HuH-7.5 (cell line): ENCODE results near the gene PEX6.

ENCODE experiments used
- DNase-seq: peaks from one replicate; pipeline ENCODE4 v3.0.0; 2011; ENCODE audit warnings: low spot score

The PEX6 gene

DNA sequence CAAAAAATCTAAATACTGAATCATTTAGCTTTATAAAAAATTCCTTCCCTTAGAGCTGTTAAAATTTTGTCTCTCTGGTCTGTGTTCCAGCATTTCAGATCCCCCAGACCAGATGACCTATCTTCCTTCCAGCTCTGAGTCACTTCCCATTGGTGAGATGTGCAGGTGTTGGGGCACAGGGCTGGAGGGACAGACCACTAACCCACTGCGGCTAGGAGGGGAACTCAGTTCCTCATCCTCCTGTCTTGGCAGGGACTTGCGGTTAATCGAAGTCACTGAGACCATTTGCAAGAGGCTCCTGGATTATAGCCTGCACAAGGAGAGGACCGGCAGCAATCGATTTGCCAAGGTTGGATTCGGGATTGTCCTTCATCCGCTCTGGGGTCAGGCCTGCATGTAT, 43.7 kb downstream of the PEX6 start:
- DNase-seq: no peak

DNA sequence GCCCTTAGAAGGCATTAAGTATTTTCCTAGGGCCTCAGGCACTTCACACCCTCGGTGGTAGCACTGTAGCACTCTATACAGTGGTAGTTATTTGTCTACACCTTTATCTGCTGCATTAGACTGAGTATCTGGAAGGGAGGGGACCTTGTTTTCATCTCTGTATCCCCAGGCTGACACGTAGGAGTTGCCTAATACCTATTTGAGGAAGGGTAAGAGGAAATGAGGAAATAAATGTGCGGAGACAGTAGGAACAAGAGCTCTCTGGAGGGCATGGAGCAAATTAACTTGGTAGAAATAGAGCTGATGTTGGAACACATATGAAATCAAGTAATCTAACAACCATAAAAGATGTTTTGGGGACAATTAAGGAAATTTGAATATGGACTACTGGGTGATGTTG, 45.8 kb downstream of the PEX6 start:
- no peak for DNase-seq

GRCh38 chr6:42932412-42932811, 46.6 kb downstream of the PEX6 start:
- DNase-seq: no peak

- no peak for DNase-seq
Measured at GRCh38 chr6:42929821-42930360, 49.1 kb downstream of the PEX6 start.

GRCh38 chr6:42928986-42929820, 49.8 kb downstream of the PEX6 start, which contains the start of gene CNPY3:
CNPY3 (plus strand) TSS chr6:42929480; CDS start chr6:42929571, 91 bp downstream.
- peak; percentile 82 for DNase-seq

GRCh38 chr6:42925248-42925857, 53.6 kb downstream of the PEX6 start:
- no peak for DNase-seq

DNA sequence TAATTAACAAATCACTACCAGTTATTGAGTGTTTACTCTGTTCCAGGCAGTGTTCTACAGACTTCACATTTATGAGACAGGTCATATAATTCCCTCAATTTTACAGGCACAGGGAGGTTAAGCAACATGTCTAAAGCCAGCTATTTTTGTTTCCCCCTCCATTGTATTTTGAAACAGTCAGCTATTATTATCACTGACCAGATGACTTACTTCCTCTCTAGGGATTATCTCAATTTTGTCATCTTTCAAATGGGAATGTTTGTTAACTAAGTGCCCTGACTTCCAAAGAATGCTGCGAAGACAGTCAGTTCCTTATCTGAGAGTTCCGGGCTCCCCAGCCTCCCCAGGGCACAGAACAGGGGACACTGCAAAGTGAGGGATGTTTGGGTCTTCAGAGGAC, 55.3 kb downstream of the PEX6 start:
- no peak for DNase-seq

GRCh38 chr6:42921801-42922200, 57.2 kb downstream of the PEX6 start:
- no peak for DNase-seq

DNA sequence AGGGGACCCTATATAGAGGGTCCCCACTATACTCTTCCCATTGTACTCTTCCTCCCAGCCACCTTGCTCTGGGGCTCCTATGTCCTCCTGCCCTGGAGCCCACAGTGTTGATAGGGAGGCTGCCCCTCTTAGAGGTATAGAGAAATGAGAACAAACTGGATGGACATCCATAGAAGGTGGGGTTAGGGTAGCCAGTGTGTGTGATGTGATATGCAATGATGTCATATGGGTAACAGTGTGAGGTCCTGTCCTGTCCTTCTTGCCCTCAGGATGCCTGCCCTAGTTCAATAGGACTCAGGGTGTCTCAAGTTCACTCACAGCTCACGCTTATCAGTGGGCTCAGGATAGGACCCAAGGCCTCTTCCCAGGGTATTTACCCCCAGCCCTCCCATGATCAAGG, 62.7 kb downstream of the PEX6 start:
- no peak for DNase-seq

DNA sequence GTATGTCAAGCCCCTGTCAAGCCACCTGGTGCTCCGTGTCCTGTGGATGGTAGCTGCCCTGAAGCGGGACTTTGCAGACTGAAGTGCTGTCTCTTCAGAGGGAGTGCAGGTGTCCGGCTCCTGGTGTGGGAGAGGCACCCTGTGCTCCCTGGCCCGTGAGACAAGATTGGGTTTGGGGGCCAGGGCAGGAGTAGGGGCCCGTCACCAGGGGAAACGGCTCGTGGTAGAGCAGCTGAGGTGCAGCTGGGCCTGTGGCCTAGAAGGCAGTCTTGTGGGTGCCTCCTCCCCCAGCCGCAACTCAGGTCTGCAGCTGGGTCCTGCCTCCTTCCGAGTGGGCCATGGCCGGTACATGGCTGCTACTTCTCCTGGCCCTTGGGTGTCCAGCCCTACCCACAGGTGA, 63.2 kb downstream of the PEX6 start, which contains the start of gene PTCRA:
PTCRA (plus strand) TSS at position 322 of the 400 bp plus-strand sequence; CDS start at position 339, 17 bp downstream.
- no peak for DNase-seq

- DNase-seq: no peak
Measured at GRCh38 chr6:42914546-42914945, 64.4 kb downstream of the PEX6 start.
